ENCODE results near the gene DUS2. TPM values are rescaled to one million over a fixed set of nuclear protein-coding genes. Genes with fewer than 3 reads are reported as not detected.

The DUS2 gene
- total RNA-seq, 2 experiments from 2014 or later: 19.9 to 32.4 TPM

DNA sequence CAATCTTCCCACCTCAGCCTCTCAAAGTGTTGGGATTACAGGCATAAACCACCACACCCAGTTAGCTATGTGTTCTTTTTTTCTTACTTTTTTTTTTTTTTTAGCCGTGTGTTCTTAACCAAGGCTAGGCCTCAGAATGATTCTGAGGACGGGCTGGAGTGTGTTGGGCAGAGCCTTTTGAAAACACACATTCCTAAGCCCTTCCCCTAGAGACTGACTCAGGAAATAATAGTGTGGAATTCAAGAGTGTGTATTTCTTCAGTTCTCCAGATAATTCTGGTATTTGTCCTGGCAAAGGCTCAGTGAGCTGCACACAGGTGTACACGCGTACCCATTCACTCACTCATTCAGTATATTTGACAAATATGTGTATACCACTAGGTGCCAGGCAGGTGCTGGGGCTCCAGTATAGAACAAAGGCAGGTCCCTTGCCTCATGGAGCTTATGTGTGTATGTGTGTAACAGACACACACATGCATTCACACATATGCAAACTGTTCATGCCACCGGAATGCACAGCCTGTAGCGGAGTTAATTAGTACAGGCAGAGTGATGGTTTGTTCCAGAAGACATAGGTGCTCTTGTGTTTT, 42.7 kb downstream of the DUS2 start:
- Histone ChIP-seq H3K27ac (ENCODE audit: low read depth, low read length, poor library complexity, severe bottlenecking) (no peak overlapping the region), H3K4me2 (ENCODE audit: low read length) (no peak overlapping the region), H3K79me2 (ENCODE audit: insufficient read depth, low read depth, low read length) (no peaks in the 10 kb centered on the region), H4K20me1 (ENCODE audit: insufficient read depth, low read length) (no peaks in the 10 kb centered on the region), H3K4me3 (ENCODE audit: low read depth, low read length, poor library complexity, severe bottlenecking) (no peak overlapping the region), H3K9me3 (ENCODE audit: low read length) (no peaks in the 10 kb centered on the region), H3K4me1 (ENCODE audit: insufficient read depth, low read length, poor library complexity, severe bottlenecking) (peaks cover 18% of the 10 kb centered on the region), H2AFZ (ENCODE audit: low read length) (no peak overlapping the region), H3K36me3 (ENCODE audit: insufficient read depth, low read length) (peaks cover 37% of the 10 kb centered on the region), H3K9me2 (ENCODE audit: insufficient read depth, low read length) (no peaks in the 10 kb centered on the region)
- CTCF ChIA-PET (ENCODE audit: unreplicated experiment): interaction anchor here (1.0 kb wide), 1 partner anchor 18 kb away, joined by 6 read pairs; no protein-coding TSS in a partner anchor
- POLR2A ChIA-PET: interaction anchor here (0.5 to 0.8 kb wide), 5 partner anchors 8 to 249 kb away, joined by 3 to 7 read pairs (median 3); partner anchors contain the start of gene NFATC3
- BruUV-seq (replicated peaks): no TSS peak
- no peak for DNase-seq (ENCODE audit: low spot score)
- TF ChIP-seq EZH2phosphoT487 (IDR thresholded peaks at IDR 0.05; ENCODE audit: borderline replicate concordance, low read depth, low read length): no peak
- TF ChIP-seq, protein P1, sequence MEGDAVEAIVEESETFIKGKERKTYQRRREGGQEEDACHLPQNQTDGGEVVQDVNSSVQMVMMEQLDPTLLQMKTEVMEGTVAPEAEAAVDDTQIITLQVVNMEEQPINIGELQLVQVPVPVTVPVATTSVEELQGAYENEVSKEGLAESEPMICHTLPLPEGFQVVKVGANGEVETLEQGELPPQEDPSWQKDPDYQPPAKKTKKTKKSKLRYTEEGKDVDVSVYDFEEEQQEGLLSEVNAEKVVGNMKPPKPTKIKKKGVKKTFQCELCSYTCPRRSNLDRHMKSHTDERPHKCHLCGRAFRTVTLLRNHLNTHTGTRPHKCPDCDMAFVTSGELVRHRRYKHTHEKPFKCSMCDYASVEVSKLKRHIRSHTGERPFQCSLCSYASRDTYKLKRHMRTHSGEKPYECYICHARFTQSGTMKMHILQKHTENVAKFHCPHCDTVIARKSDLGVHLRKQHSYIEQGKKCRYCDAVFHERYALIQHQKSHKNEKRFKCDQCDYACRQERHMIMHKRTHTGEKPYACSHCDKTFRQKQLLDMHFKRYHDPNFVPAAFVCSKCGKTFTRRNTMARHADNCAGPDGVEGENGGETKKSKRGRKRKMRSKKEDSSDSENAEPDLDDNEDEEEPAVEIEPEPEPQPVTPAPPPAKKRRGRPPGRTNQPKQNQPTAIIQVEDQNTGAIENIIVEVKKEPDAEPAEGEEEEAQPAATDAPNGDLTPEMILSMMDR (conservative IDR thresholded peaks at IDR 0.05; ENCODE audit: low read length): no peak
- intact Hi-C loops (cut with micrococcal nuclease; ENCODE audit: unreplicated experiment): no loop called here

DNA sequence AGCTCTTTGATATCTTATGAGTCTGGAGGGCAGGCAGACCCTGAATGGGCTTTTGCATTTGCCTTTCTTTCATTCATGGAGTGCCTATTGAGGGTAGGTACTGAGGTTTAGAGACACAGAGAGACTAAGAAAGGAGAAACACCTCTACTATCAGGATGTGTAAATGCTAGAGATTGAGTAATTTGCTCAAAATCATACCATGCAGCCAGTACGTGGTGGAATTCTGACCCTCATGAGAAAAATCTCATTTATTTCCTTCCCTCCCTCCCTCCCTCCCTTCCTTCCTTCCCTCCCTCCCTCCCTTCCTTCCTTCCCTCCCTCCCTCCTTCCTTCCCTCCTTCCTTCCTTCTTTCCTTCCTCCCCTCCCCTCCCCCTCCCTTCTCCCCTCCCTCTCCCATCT, 43.7 kb downstream of the DUS2 start:
- CTCF ChIA-PET (ENCODE audit: unreplicated experiment): no interaction called here
- TF ChIP-seq, protein P1 (conservative IDR thresholded peaks at IDR 0.05; ENCODE audit: low read length): no peak
- no peak for TF ChIP-seq EZH2phosphoT487 (IDR thresholded peaks at IDR 0.05; ENCODE audit: borderline replicate concordance, low read depth, low read length)
- Histone ChIP-seq H3K27ac (ENCODE audit: low read depth, low read length, poor library complexity, severe bottlenecking) (no peak overlapping the region), H3K9me3 (ENCODE audit: low read length) (no peaks in the 10 kb centered on the region), H2AFZ (ENCODE audit: low read length) (no peak overlapping the region), H3K9me2 (ENCODE audit: insufficient read depth, low read length) (no peaks in the 10 kb centered on the region), H4K20me1 (ENCODE audit: insufficient read depth, low read length) (no peaks in the 10 kb centered on the region), H3K79me2 (ENCODE audit: insufficient read depth, low read depth, low read length) (no peaks in the 10 kb centered on the region), H3K4me3 (ENCODE audit: low read depth, low read length, poor library complexity, severe bottlenecking) (no peak overlapping the region), H3K4me1 (ENCODE audit: insufficient read depth, low read length, poor library complexity, severe bottlenecking) (peaks cover 24% of the 10 kb centered on the region), H3K4me2 (ENCODE audit: low read length) (no peak overlapping the region), H3K36me3 (ENCODE audit: insufficient read depth, low read length) (peaks cover 38% of the 10 kb centered on the region)
- no TSS peak for BruUV-seq (replicated peaks)
- POLR2A ChIA-PET: interaction anchor here (0.6 to 0.8 kb wide), 3 partner anchors 18 to 250 kb away, joined by 3 to 7 read pairs (median 4); partner anchors contain the start of gene NFATC3
- no peak for DNase-seq (ENCODE audit: low spot score)
- intact Hi-C loops (cut with micrococcal nuclease; ENCODE audit: unreplicated experiment): no loop called here

DNA sequence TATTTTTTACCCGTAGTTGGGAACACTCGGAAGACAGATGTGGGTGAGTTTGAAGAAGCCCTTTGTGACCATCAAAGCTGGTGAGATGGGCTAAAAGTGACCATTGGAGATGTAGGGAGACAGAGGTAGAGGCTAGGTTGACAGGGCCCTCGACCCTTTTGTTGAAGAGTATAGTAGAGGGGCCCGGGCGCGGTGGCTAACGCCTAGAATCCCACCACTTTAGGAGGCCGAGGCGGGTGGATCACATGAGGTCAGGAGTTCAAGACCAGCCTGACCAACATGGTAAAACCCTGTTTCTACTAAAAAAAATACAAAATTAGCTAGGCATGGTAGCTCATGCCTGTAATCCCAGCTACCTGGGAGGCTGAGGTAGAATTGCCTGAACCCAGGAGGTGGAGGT, 45.8 kb downstream of the DUS2 start:
- H4K20me1 ChIP-seq (ENCODE audit: insufficient read depth, low read length): no peaks in the 10 kb centered on the region
- no peak overlapping the region for H3K4me3 ChIP-seq (ENCODE audit: low read depth, low read length, poor library complexity, severe bottlenecking)
- no peak for DNase-seq (ENCODE audit: low spot score)
- H3K9me3 ChIP-seq (ENCODE audit: low read length): no peaks in the 10 kb centered on the region
- H3K79me2 ChIP-seq (ENCODE audit: insufficient read depth, low read depth, low read length): no peaks in the 10 kb centered on the region
- no peak overlapping the region for H3K27ac ChIP-seq (ENCODE audit: low read depth, low read length, poor library complexity, severe bottlenecking)
- intact Hi-C loops (cut with micrococcal nuclease; ENCODE audit: unreplicated experiment): no loop called here
- TF ChIP-seq, protein P1 (conservative IDR thresholded peaks at IDR 0.05; ENCODE audit: low read length): no peak
- TF ChIP-seq EZH2phosphoT487 (IDR thresholded peaks at IDR 0.05; ENCODE audit: borderline replicate concordance, low read depth, low read length): no peak
- POLR2A ChIA-PET: interaction anchor here (0.7 to 1.1 kb wide), 3 partner anchors 22 to 75 kb away, joined by 4 to 5 read pairs (median 4); no protein-coding TSS in a partner anchor
- H3K36me3 ChIP-seq (ENCODE audit: insufficient read depth, low read length): peaks cover 51% of the 10 kb centered on the region
- BruUV-seq (replicated peaks): no TSS peak
- H2AFZ ChIP-seq (ENCODE audit: low read length): no peak overlapping the region
- H3K4me2 ChIP-seq (ENCODE audit: low read length): no peak overlapping the region
- CTCF ChIA-PET (ENCODE audit: unreplicated experiment): interaction anchor here (4.0 kb wide), 1 partner anchor 16 kb away, joined by 34 read pairs; the partner anchor contains the start of gene NFATC3
- H3K4me1 ChIP-seq (ENCODE audit: insufficient read depth, low read length, poor library complexity, severe bottlenecking): peaks cover 45% of the 10 kb centered on the region
- H3K9me2 ChIP-seq (ENCODE audit: insufficient read depth, low read length): no peaks in the 10 kb centered on the region

Measured in OCI-LY7 (cell line).